ENCODE results near the gene CAMKV.
"Not testable (repeated sequence)": the region's sequence is repeated elsewhere in the genome, so short reads cannot be mapped to it uniquely, and the experiment has no call there.

The CAMKV gene

DNA sequence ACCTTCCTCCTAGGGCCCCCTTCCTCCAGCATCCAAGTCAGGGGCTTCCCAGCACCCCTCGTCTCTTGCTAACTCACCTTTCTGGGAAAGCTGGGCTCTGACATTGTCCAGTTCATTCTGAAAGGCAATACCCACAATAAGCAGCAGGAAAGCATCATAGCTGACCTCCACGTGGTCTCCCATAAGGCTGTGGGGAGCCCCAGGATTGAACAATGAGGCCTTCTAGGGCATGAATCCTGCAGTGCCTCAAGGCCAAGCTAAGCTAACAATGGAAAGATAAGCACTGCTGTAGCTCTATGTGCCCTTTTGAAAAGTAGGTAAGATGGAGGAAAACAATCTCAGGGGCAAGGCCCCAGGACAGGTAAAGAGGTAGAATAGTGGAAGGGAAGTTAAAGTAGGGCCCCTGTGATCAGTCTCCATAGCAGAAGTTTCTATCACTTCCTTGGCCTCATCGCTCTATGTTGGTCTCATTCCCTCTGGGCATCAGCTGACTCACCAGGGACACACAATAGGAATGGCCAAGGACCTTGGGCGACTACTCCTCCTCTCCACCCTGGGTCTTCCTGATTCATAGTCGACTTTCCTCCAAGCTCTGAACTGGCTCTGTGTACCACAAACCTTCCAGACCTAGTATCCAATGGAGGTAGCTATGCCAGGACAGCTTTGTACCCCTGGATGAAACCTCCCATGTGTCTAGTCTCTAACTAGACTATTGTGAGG, 25.1 kb downstream of the CAMKV start:
- no peak for DNase-seq

DNA sequence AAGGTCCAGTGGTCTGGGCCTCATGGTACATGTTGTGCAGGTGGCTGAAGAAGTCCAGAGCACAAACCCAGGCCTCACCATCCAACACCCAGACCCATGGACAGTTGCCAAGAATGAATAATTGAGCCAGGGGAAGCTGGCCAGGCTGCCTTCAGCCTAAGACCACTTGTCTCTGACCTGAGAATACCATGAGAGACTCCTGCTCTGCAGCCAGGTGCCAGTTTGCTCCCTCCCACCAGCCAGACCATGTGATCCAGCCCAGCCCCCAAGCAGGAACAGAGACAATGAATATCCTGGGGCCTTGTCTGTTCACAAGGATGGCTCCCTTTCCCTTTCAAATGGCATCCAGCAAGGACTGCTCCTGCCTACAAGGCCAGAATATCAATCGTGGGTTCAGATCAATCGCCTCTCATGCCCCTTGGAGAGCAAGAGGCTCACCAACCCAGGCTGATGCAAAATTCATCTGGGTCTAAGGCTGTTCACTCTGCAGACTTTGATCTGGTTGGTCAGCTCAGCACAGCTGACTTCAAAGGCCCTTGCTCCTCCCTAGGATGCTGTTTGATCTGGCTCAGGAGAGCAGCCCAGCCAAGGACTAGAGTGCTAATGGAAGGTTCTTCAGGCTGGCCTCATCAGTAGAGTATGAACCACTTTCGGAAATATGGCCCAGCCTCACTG, 26.7 kb downstream of the CAMKV start:
- DNase-seq: no peak

DNA sequence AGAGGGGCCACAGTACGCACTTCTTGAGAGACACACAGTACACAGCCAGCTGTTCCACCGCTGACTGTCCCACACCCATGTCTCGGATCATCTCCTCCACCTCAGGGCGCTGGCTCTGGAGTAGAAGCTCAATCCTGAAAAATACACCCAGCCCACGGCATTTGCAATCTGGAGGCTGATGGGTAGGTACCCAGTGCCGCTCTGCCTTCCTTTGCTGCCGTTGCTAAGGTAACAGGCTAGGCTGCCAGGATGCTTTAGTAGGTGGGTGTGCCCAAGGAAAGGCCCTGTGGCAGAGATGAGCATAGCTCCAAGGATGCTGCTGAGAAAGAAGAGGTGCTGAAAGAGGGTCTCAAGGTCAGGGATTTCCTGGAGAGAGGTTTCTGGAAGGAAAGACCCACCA, 27.9 kb downstream of the CAMKV start:
- no peak for DNase-seq

DNA sequence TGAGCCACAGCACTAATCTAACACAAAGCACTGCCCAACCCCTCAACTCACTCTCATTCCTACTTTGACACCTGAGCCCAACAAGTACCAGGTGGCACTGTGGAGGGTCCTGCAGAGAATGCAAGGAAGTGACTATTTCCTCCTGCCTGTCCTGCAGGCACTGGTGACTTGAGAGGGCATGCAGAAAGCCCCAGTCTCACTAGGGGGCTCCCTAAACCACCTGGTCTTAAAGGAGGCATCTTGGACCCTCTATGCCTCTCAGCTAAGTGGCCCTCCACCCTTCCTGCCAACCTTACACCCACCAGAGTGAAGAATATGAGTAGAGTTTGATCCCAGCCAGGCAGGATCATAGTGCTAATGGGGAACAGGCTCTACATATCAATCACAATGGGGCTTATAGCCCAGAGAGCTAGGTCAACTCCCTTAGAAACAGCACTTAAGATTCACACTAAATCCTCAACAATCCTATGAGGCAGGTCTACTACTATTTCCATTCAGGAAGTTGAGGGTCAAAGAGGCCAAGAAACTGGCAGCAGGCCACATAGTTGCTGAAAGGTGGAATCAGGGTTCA, 28.5 kb downstream of the CAMKV start:
- no peak for DNase-seq

GRCh38 chr3:49840388-49840787, 29.3 kb downstream of the CAMKV start:
- peak; percentile 58 for DNase-seq

- DNase-seq: peak; percentile 85
Measured at GRCh38 chr3:49839193-49839809, 30.4 kb downstream of the CAMKV start.

GRCh38 chr3:49831341-49831740, 38.4 kb downstream of the CAMKV start:
- no peak for DNase-seq

DNA sequence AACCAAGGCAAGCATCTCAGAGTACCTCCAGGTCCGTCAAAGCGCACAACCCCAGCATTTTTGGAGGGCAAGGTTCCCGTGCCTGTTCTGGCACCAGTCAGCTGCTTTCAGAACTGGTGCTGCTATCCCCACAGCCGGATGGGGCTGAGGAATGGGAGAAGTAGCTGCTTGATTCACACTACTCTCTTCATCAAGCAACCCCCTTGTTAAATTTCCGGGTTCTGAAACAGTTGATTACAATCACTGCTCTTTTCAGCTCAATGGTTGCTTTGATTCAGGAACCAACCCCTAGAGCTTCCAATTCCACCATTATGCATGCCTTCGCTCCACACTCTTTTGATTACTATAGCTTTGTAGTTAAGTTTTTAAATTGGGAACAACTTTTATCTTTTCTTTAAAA, 43.7 kb downstream of the CAMKV start:
- no peak for DNase-seq

DNA sequence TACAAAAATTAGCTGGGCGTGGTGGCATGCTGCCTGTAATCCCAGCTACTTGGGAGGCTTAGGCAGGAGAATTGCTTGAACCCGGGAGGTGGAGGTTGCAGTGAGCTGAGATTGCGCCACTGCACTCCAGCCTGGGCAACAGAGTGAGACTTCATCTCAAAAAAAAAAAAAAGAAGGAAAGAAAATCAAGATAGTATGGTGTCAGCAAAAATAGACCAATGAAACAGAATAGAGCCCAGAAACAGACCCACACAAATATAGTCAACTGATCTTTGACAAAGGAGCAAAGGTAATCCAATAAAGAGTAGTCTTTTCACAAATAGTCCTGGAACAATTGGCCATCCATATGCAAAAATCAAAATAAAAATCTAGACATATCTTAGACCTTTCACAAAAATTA, 46.6 kb downstream of the CAMKV start:
- DNase-seq: not testable (repeated sequence)

- peak; percentile 60 for DNase-seq
Measured at GRCh38 chr3:49813497-49814174, 56.1 kb downstream of the CAMKV start, which contains the start of gene UBA7. TSS of gene UBA7 (minus strand) at chr3:49813953. CDS start at chr3:49813787, 166 bp downstream.

GRCh38 chr3:49812916-49813496, 56.7 kb downstream of the CAMKV start:
- no peak for DNase-seq

All from right forelimb (tissue), 1 donor.